Stimulated activated CD4-positive, alpha-beta T cell treated with anti-CD3 and anti-CD28 coated beads, Interleukin-1b, Interleukin-23, amount 100 ng/mL, for 1 hour (primary cell): ENCODE results near the gene TAC4.
A peak's percentile ranks its signal among the peaks of the same experiment; 100 is the strongest.
"Not testable (repeated sequence)": the region's sequence is repeated elsewhere in the genome, so short reads cannot be mapped to it uniquely, and the experiment has no call there.

Experiments used
- DNase-seq, 2 donors: peaks; one replicate each; pipeline ENCODE4 v3.0.0-alpha.2; 2020; ENCODE audit warnings: low read depth in 2 of 2

The TAC4 gene

GRCh38 chr17:49843774-49844350 is 4.0 kb downstream of the TAC4 start:
- no peak for DNase-seq

- no peak for DNase-seq
These were observed 5.0 kb downstream of the TAC4 start for GRCh38 chr17:49842846-49843245.

GRCh38 chr17:49842371-49842770 is 5.5 kb downstream of the TAC4 start:
- no peak for DNase-seq

- no peak for DNase-seq
These were observed 6.3 kb downstream of the TAC4 start for GRCh38 chr17:49841548-49841947.

GRCh38 chr17:49839455-49839854 is 8.4 kb downstream of the TAC4 start:
- DNase-seq: no peak

DNA sequence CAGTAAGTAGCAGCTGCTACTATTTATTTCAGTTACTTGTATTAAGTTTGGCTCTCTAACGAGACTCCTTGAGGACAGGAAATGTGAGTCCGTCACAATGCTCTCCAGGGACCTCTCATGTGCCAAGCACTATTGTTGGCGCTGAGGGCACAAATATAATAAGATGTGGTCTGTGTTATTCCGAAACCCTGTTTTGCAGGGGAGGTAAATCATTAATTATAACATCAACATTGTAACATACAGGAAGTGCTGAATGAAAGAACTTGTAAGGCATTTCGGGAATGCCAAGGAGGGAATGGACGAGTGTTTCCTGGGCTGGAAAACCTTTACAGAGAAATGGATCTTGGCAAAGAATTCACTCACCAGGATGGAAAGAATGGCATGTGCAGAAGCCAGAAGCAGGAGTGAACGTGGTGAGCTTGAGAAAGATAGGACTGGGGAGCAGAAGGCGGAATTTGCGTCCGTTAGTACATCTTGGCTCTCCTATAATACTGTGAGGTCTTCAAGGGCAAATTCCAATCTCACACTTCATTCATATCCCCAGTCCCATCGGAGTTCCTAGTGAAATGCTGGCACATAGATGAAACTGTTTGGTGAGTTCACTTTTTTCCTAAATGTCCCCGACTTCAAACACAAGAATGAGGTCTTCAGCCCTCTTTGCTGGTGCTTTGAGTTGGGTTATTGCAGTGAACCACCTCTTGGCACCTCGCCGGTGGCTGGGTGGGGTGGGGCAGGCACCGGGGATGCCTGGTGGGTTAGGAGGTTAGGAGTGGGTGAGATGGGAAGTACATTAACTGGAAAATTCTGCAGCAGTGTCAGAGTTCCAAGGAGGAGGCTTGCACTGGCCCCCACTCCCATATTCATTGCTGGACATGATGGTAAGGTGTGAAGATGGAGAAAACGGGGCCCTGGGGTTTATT is 11.5 kb downstream of the TAC4 start:
- DNase-seq: no peak

DNA sequence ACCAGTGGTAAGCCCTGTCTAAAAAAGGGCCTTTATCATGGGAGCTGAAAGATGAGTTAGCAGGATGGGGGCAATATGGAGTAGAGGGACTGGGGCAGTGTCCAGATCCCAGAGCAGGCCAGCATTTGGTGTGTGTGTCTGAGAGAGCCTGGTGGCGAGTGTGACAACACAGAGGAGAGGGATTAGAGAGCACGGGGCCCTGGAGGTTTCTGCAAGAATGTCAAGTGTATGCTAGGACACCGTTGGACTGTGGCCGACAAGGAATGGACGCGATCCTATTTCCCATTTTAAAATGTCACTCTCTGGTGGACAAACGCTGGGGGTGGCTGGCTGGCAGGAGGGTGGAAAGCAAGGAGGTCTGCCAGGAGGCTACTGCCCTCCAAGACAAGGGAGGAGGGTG is 12.4 kb downstream of the TAC4 start:
- no peak for DNase-seq

- DNase-seq: no peak
These were observed 13.6 kb downstream of the TAC4 start for GRCh38 chr17:49834118-49834743.

DNA sequence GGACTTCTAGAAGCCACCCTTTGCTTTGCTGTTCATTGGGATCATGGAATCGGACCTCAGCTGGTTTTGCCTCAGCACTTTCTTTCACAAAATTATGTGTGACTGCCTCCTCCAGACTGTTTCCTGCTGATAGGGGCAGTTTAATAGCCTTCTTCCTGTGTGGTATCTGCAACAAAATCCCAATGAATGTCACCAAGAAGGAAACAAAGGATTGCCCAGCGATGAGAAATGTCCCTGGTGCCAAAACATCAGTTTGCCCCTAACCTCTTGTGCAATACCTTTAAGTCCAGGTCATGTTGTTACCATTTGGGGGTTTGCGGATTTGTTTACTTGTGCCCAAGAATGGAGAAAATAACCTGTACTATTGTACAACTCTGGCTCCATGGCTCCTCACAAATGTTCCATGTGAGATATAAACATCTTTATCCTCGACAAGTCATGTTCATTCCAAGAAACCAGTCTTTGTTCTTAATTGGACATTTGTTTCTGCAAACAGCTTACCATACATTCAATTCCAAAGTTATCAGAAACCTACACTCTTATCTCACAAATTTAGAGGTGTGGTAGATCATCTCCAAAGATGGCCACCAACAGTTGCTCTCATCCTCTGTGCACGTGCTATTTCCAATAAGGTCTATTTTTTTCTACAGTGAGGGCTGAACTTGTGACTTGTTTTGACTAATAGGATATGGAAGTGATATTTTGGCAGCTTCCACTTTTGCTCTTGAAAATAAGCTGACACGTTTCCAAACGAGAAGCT is 14.8 kb downstream of the TAC4 start:
- no peak for DNase-seq

DNA sequence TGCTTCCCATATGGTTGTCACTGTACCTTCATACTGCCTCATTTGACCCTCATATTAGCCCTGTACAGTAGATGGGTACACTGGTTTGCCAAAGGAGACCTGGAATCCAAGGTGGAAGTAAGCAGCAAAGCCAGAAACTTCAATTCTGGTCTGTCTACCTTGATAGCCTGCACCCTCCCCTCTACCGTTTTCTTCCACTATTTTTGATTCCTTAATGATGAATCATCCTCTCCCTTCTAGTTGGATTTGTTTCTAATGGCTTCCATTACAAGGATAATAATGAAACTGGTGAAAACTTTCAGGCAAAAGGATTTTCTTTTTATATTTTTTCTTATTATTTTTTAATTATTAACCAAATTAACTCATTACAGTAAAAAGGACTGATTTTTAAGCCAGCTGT is 17.3 kb downstream of the TAC4 start:
- DNase-seq: no peak

GRCh38 chr17:49829026-49829425 is 18.8 kb downstream of the TAC4 start:
- DNase-seq: no peak

DNA sequence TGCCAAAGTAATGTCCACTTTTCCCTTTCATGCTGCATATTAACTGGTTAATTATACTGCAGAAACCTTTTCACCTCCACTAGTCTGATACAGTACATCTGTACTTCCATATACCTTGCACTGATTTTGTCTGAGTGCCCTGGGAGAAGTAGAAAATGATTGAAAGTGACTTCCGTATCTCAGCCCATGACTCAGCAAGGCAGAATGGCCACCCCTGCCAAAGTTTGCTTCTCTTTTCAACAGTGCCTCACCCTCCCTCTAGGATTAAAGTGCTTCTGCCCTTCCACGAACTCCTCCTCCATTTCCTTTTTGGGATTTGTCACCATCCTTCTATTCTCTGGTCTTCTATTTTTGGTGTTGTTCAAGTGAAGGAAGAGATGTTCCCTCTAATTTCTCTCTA is 19.5 kb downstream of the TAC4 start:
- not testable (repeated sequence) for DNase-seq

DNA sequence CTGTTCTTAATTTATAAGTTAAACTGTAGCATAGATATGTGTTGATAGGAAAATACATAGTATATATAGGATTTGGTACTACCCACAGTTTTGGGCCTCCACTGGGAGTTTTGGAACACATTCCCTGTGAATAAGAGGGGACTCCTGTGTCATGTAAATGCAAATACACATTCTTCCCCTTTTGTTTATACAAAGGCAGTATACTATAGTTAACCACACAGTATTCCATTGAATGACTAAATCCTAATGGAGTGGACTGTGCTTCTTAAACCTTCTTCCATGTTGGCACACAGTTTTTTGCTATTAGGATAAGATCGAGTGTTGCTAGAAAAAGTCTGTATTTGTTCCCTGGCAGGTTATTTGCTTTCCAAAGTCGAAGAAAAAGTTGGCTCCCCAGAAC is 22.2 kb downstream of the TAC4 start:
- DNase-seq: no peak

DNA sequence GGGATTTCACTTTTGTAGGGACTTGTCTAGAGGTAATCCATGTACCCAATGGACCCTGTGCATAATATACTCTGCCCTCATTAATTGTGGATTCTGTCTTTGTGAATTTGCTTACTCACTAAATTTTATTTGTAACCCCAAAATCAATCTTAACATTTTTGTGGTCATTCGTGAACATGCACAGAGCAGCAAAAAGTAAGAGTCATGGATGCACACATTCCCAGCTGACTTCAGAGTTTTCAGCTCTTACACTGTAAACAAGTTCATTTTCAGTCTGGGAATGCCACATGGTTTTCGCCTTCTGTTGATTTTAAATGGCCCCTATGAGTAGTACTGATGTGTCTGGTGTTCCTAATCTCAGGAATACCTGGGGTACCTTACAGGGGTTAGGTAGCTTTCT is 24.3 kb downstream of the TAC4 start:
- DNase-seq: no peak

DNA sequence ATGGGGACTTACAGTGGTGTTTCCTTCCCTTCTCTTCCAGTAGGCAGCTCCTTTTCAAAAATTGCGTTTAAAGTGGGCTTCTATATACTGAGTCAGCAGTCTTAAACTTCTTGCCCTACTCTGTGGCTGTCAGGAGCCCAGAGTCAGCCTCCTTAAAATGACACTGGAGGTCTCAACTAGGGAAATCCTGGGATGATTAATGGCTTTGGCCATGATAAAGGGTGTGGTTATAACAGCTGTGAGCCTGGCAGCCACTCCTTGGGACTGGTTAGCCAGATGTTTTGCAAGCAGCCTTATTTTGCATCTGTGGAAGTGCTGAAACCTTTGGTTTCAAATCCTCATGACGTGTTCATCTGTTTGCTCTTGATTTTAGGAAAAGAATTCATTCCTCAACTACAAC is 25.0 kb downstream of the TAC4 start:
- no peak for DNase-seq

GRCh38 chr17:49821916-49822315 is 26.0 kb downstream of the TAC4 start:
- no peak for DNase-seq

- no peak for DNase-seq
These were observed 26.4 kb downstream of the TAC4 start for GRCh38 chr17:49821466-49821865.

- no peak for DNase-seq
These were observed 27.1 kb downstream of the TAC4 start for GRCh38 chr17:49820773-49821172.

DNA sequence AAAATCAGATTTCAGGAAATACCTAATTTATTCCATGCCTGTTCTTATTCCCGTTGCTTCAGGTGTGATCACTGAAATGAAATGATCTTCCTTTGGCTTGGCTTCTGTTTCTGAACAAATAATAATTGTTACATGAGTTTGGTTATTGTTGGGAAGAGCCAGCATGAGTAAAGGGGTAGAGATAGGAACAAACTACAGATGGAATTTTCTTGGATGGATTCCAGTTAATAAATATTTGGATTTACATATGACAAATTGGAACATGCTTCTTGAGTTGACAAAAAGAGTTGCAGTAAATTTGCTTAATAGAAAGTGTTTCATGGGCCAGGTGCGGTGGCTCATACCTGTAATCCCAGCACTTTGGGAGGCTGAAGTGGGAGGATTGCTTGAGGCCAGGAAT is 28.2 kb downstream of the TAC4 start:
- no peak for DNase-seq

DNA sequence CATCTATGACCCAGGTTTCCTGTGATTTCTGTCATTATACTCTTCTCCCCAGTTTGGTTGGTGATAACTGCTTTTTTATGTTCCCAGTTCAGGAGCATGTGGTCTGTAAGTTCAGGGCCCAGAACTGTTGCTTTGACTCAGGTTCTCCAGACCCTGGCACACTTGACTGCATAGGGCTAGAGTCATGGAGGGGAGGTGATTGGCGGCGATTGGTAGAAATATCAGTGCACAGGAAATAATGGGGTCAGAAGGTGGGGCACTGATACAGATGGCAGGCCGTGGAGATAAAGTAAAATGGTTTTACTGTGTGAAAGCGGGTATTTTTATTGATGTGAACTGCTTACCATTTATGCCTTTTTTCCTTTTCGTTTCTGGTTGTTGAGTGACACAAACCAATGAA is 28.7 kb downstream of the TAC4 start:
- no peak for DNase-seq

- peak in 1 of 2 donors; percentile 7 for DNase-seq
These were observed 29.9 kb downstream of the TAC4 start for GRCh38 chr17:49817993-49818392.

GRCh38 chr17:49815761-49816281 is 32.0 kb downstream of the TAC4 start:
- no peak for DNase-seq
